Renal cortical epithelial cell (primary cell): Measurements from ENCODE around the gene RBMS2. TPM values are rescaled to one million over a fixed set of nuclear protein-coding genes. Genes with fewer than 3 reads are reported as not detected.

Source experiments
- DNase-seq: peaks from one replicate; pipeline ENCODE4 v3.0.0-alpha.2; 2011; ENCODE audit warnings: low read depth
- total RNA-seq: library from RNA; depleted of rRNA; stranded (reverse); fragments of >200 nt; gene quantifications from 2 replicates; pipeline ENCODE4 v1.2.3, GENCODE V29; 2014

The RBMS2 gene
- total RNA-seq, 1 donor from 2014 or later = 31.3 TPM

GRCh38 chr12:56631790-56632700 lies 110.4 kb downstream of the RBMS2 start:
- DNase-seq = peak; percentile 25

GRCh38 chr12:56632701-56633467 lies 111.3 kb downstream of the RBMS2 start:
- DNase-seq = no peak

GRCh38 chr12:56633468-56634241 lies 112.0 kb downstream of the RBMS2 start:
- no peak for DNase-seq

GRCh38 chr12:56634242-56634836 lies 112.7 kb downstream of the RBMS2 start:
- peak; percentile 51 for DNase-seq

- peak; percentile 82 for DNase-seq
These were observed 113.5 kb downstream of the RBMS2 start for GRCh38 chr12:56634837-56635791.

- peak; percentile 81 for DNase-seq
These were observed 114.4 kb downstream of the RBMS2 start for GRCh38 chr12:56635806-56636674.

- DNase-seq = peak; percentile 99
These were observed 115.3 kb downstream of the RBMS2 start for GRCh38 chr12:56636675-56637540.

GRCh38 chr12:56637621-56638020 lies 116.0 kb downstream of the RBMS2 start:
- DNase-seq = no peak

GRCh38 chr12:56641219-56641618 lies 119.6 kb downstream of the RBMS2 start:
- DNase-seq = no peak

- no peak for DNase-seq
These were observed 123.0 kb downstream of the RBMS2 start for GRCh38 chr12:56644654-56645053.

GRCh38 chr12:56645201-56645716 lies 123.6 kb downstream of the RBMS2 start:
- DNase-seq = no peak

Other genes with a start within 250 kb of the RBMS2 start
- gene CS, start 221.5 kb upstream of the RBMS2 start, total RNA-seq = 141 and 259 TPM in 2 replicates
- 91.2 and 137 TPM in 2 replicates for gene CNPY2, start 205.8 kb upstream of the RBMS2 start, total RNA-seq
- 5.6 and 22.7 TPM in 2 replicates for gene PAN2, start 187.8 kb upstream of the RBMS2 start, total RNA-seq
- 1.7 and 25.2 TPM in 2 replicates for gene IL23A, start 182.9 kb upstream of the RBMS2 start, total RNA-seq
- 141 and 200 TPM in 2 replicates for gene STAT2, start 161.7 kb upstream of the RBMS2 start, total RNA-seq
- gene APOF, start 159.0 kb upstream of the RBMS2 start, total RNA-seq = not detected in 2 replicates
- 5.2 and 8.7 TPM in 2 replicates for gene TIMELESS, start 72.4 kb upstream of the RBMS2 start, total RNA-seq
- 0.15 TPM in 1 of 2 replicates, not detected in the other for gene MIP, start 67.2 kb upstream of the RBMS2 start, total RNA-seq
- gene SPRYD4, start 53.2 kb upstream of the RBMS2 start, total RNA-seq = 1.0 and 1.5 TPM in 2 replicates
- 1.4 and 1.6 TPM in 2 replicates for gene GLS2, start 33.7 kb upstream of the RBMS2 start, total RNA-seq
- gene BAZ2A, start 108.5 kb downstream of the RBMS2 start, total RNA-seq = 16.0 and 45.4 TPM in 2 replicates
- 598 and 691 TPM in 2 replicates for gene ATP5F1B, start 124.2 kb downstream of the RBMS2 start, total RNA-seq
- 89.4 and 156 TPM in 2 replicates for gene PTGES3, start 166.5 kb downstream of the RBMS2 start, total RNA-seq
- 1,165 and 1,223 TPM in 2 replicates for gene NACA, start 203.5 kb downstream of the RBMS2 start, total RNA-seq
- gene PRIM1, start 230.5 kb downstream of the RBMS2 start, total RNA-seq = 2.9 and 9.6 TPM in 2 replicates
- 1.1 TPM in 1 of 2 replicates, not detected in the other for gene HSD17B6, start 241.5 kb downstream of the RBMS2 start, total RNA-seq